Transverse colon (tissue), 4 donors: ENCODE results near the gene RCAN1.

ENCODE experiments used
- EP300 ChIP-seq: sonication (generic); formaldehyde crosslinking; IDR thresholded peaks from one replicate; pipeline ENCODE4 v1.6.1; 2017; ENCODE audit warnings: antibody characterized with exemption, low read depth
- POLR2A ChIP-seq: fragments of 450-650 bp; IDR thresholded peaks from one replicate; pipeline ENCODE4 v1.6.1; 2016; ENCODE audit warnings: antibody characterized with exemption, mild to moderate bottlenecking, moderate library complexity
- POLR2AphosphoS5 ChIP-seq, 3 donors: sonication (generic); formaldehyde crosslinking; IDR thresholded peaks; one replicate each; pipeline ENCODE4 v1.6.1; 2016; ENCODE audit warnings: antibody characterized with exemption in 3 of 3
- TF ChIP-seq, protein P1 (sequence below), 5 experiments: fragments of 200-600 bp in 3 of 5; fragments of 450-650 bp in 2 of 5; sonication (generic) in 3 of 5; IDR thresholded peaks; 1 replicate in 2 of 5; 2 replicates in 3 of 5; pipeline ENCODE4 v1.5.1; 2016 to 2017; ENCODE audit warnings: antibody characterized with exemption in 5 of 5, inconsistent platforms in 3 of 5, mild to moderate bottlenecking in 2 of 5, moderate library complexity in 1 of 5

DNA sequence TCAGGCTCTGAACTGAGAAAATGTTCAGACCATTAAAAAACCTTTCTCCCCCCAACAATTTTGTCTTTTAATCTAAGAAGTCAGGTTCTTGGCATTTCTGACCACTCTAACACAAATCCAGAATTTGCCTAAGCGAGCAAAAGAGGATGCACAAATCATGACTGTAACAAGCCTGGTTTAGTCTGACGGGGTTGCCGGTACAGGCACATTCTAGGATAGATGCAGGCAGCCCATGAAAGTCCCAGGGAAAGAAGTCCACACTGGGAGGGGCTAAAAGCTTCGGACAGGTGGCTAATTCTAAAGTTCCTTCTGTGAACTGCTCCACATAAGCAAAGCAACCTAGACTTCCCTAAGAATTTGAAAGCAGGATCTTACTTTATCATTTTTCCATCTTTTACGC, 54.9 kb downstream of the RCAN1 start:
- TF ChIP-seq POLR2AphosphoS5 (IDR thresholded peaks at IDR 0.05) (no peak), EP300 (no peak), POLR2A (no peak)
- TF ChIP-seq, protein P1, sequence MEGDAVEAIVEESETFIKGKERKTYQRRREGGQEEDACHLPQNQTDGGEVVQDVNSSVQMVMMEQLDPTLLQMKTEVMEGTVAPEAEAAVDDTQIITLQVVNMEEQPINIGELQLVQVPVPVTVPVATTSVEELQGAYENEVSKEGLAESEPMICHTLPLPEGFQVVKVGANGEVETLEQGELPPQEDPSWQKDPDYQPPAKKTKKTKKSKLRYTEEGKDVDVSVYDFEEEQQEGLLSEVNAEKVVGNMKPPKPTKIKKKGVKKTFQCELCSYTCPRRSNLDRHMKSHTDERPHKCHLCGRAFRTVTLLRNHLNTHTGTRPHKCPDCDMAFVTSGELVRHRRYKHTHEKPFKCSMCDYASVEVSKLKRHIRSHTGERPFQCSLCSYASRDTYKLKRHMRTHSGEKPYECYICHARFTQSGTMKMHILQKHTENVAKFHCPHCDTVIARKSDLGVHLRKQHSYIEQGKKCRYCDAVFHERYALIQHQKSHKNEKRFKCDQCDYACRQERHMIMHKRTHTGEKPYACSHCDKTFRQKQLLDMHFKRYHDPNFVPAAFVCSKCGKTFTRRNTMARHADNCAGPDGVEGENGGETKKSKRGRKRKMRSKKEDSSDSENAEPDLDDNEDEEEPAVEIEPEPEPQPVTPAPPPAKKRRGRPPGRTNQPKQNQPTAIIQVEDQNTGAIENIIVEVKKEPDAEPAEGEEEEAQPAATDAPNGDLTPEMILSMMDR (IDR thresholded peaks at IDR 0.05): no peak
